H9 (cell line): ENCODE measurements around the gene BMP7. TPM values are rescaled to one million over a fixed set of nuclear protein-coding genes. Genes with fewer than 3 reads are reported as not detected.

Experiments used
- DNase-seq: peaks from one replicate; pipeline ENCODE4 v3.0.0-alpha.2; 2017
- H2AFZ ChIP-seq: one replicate; pipeline ENCODE4 v1.6.1; 2013; ENCODE audit warnings: mild to moderate bottlenecking, low read length, control low read depth, moderate library complexity
- H2AK5ac ChIP-seq: 2 replicates; pipeline ENCODE4 v1.6.1; 2013; ENCODE audit warnings: low read length, control low read depth, mixed read lengths; ENCODE audit not compliant: insufficient read length
- H2BK120ac ChIP-seq: one replicate; pipeline ENCODE4 v1.6.1; 2013; ENCODE audit warnings: low read depth, mild to moderate bottlenecking, low read length, control low read depth, inconsistent platforms; ENCODE audit not compliant: poor library complexity, severe bottlenecking
- H2BK12ac ChIP-seq: 2 replicates; pipeline ENCODE4 v1.6.1; 2013; ENCODE audit warnings: low read length, control low read depth, mixed read lengths, low read depth; ENCODE audit not compliant: insufficient read length
- H2BK15ac ChIP-seq: 2 replicates; pipeline ENCODE4 v1.6.1; 2013; ENCODE audit warnings: low read depth, low read length, control low read depth
- H2BK20ac ChIP-seq: one replicate; pipeline ENCODE4 v1.6.1; 2013; ENCODE audit warnings: low read depth, mild to moderate bottlenecking, low read length, control low read depth, inconsistent platforms; ENCODE audit not compliant: poor library complexity, severe bottlenecking
- H2BK5ac ChIP-seq: 2 replicates; pipeline ENCODE4 v1.6.1; 2013; ENCODE audit warnings: low read length, control low read depth, mixed read lengths; ENCODE audit not compliant: insufficient read length
- H3K14ac ChIP-seq: 2 replicates; pipeline ENCODE4 v1.6.1; 2013; ENCODE audit warnings: low read length, control low read depth; ENCODE audit not compliant: insufficient read depth
- H3K18ac ChIP-seq: 2 replicates; pipeline ENCODE4 v1.6.1; 2013; ENCODE audit warnings: low read depth, mild to moderate bottlenecking, mixed read lengths, low read length, control low read depth; ENCODE audit not compliant: insufficient read length
- H3K23ac ChIP-seq: 2 replicates; pipeline ENCODE4 v1.6.1; 2013; ENCODE audit warnings: low read length, control low read depth, mixed read lengths, low read depth; ENCODE audit not compliant: insufficient read length
- H3K23me2 ChIP-seq: 2 replicates; pipeline ENCODE4 v1.6.1; 2013; ENCODE audit warnings: low read depth, mild to moderate bottlenecking, mixed read lengths, low read length, control low read depth; ENCODE audit not compliant: insufficient read length, poor library complexity, severe bottlenecking
- H3K27ac ChIP-seq: 2 replicates; pipeline ENCODE4 v1.5.1; 2013; ENCODE audit warnings: low read length, control low read depth, mixed read lengths, low read depth; ENCODE audit not compliant: insufficient read length
- H3K27me3 ChIP-seq: 2 replicates; pipeline ENCODE4 v1.6.1; 2013; ENCODE audit warnings: low read length, control low read depth, inconsistent platforms; ENCODE audit not compliant: insufficient read depth
- H3K4ac ChIP-seq: 2 replicates; pipeline ENCODE4 v1.6.1; 2013; ENCODE audit warnings: low read depth, mild to moderate bottlenecking, control low read depth, inconsistent platforms, low read length, moderate library complexity
- H3K4me1 ChIP-seq: 2 replicates; pipeline ENCODE4 v1.6.1; 2013; ENCODE audit warnings: low read length, control low read depth, inconsistent platforms; ENCODE audit not compliant: insufficient read depth
- H3K4me2 ChIP-seq: 2 replicates; pipeline ENCODE4 v1.6.1; 2013; ENCODE audit warnings: low read length, control low read depth, mixed read lengths; ENCODE audit not compliant: insufficient read length, insufficient read depth
- H3K56ac ChIP-seq: 2 replicates; pipeline ENCODE4 v1.6.1; 2013; ENCODE audit warnings: low read depth, mild to moderate bottlenecking, mixed read lengths, low read length, control low read depth; ENCODE audit not compliant: insufficient read length
- H3K79me1 ChIP-seq: 2 replicates; pipeline ENCODE4 v1.6.1; 2013; ENCODE audit warnings: low read depth, mild to moderate bottlenecking, moderate library complexity, low read length, control low read depth, inconsistent platforms; ENCODE audit not compliant: insufficient read depth, poor library complexity, severe bottlenecking
- H3K79me2 ChIP-seq: 2 replicates; pipeline ENCODE4 v1.6.1; 2013; ENCODE audit warnings: low read length, control low read depth, inconsistent platforms; ENCODE audit not compliant: insufficient read depth
- H3K9ac ChIP-seq: 2 replicates; pipeline ENCODE4 v1.6.1; 2013; ENCODE audit warnings: low read length, control low read depth, mixed read lengths; ENCODE audit not compliant: insufficient read length; ENCODE audit errors: extremely low read depth
- H3K9me3 ChIP-seq: one replicate; pipeline ENCODE4 v1.6.1; 2013; ENCODE audit warnings: low read depth, low read length, inconsistent platforms; ENCODE audit not compliant: control insufficient read depth
- H3T11ph ChIP-seq: one replicate; pipeline ENCODE4 v1.6.1; 2013; ENCODE audit warnings: mild to moderate bottlenecking, low read length, control low read depth, inconsistent platforms
- H4K20me1 ChIP-seq: one replicate; pipeline ENCODE4 v1.6.1; 2013; ENCODE audit not compliant: control insufficient read depth, insufficient read length, insufficient read depth
- H4K5ac ChIP-seq: 2 replicates; pipeline ENCODE4 v1.6.1; 2013; ENCODE audit warnings: low read depth, mild to moderate bottlenecking, mixed read lengths, low read length, control low read depth; ENCODE audit not compliant: insufficient read length
- H4K8ac ChIP-seq: replicated peaks from 2 replicates; pipeline ENCODE4 v1.6.1; 2013; ENCODE audit warnings: low read length, control low read depth, mixed read lengths, low read depth; ENCODE audit not compliant: insufficient read length
- H4K91ac ChIP-seq: 2 replicates; pipeline ENCODE4 v1.6.1; 2013; ENCODE audit warnings: low read depth, mild to moderate bottlenecking, moderate library complexity, mixed read lengths, low read length, control low read depth; ENCODE audit not compliant: insufficient read length
- H3K27ac Mint-ChIP-seq, 3 experiments: 2 replicates in 2 of 3; 3 replicates in 1 of 3; pipeline ENCODE4 v1.8.0; 2020 to 2021; ENCODE audit warnings: mixed read lengths in 3 of 3, mild to moderate bottlenecking in 1 of 3, moderate library complexity in 1 of 3
- H3K27me3 Mint-ChIP-seq: 2 replicates; pipeline ENCODE4 v1.8.0; 2021; ENCODE audit warnings: low read depth, mild to moderate bottlenecking, moderate library complexity, mixed read lengths
- H3K36me3 Mint-ChIP-seq, 3 experiments: 2 replicates in 2 of 3; 3 replicates in 1 of 3; pipeline ENCODE4 v1.8.0; 2020 to 2021; ENCODE audit warnings: low read depth in 3 of 3, mixed read lengths in 3 of 3; ENCODE audit not compliant: insufficient read depth in 1 of 3
- H3K4me1 Mint-ChIP-seq, 2 experiments: 2 replicates each; pipeline ENCODE4 v1.8.0; 2020; ENCODE audit warnings: mixed read lengths in 2 of 2
- H3K4me3 Mint-ChIP-seq, 2 experiments: 2 replicates in 1 of 2; 3 replicates in 1 of 2; pipeline ENCODE4 v1.8.0; 2020 to 2021; ENCODE audit warnings: mild to moderate bottlenecking in 2 of 2, mixed read lengths in 2 of 2, moderate library complexity in 1 of 2
- H3K9me3 Mint-ChIP-seq, 2 experiments: 2 replicates in 1 of 2; 3 replicates in 1 of 2; pipeline ENCODE4 v1.8.0; 2020; ENCODE audit warnings: mild to moderate bottlenecking in 2 of 2, mixed read lengths in 2 of 2, moderate library complexity in 1 of 2
- WGBS: extraction: QIAGEN DNeasy Blood & Tissue Kit; methylation state at CpG from one replicate; pipeline ENCODE4 v1.1.7; 2013; ENCODE audit warnings: missing lambda C conversion rate, low lambda C conversion rate, mixed read lengths; ENCODE audit not compliant: insufficient read length; ENCODE audit errors: extremely low coverage; 5-methylcytosine and 5-hydroxymethylcytosine counted together
- total RNA-seq: library from RNA; stranded (reverse); gene quantifications from 2 replicates; pipeline ENCODE4 v1.2.1, GENCODE V29; 2021
- TF ChIP-seq, protein P1 (sequence below): fragments of 200-600 bp; sonication (generic); conservative IDR thresholded peaks from 3 replicates; pipeline ENCODE4 v1.8.0; 2021; ENCODE audit warnings: antibody characterized with exemption, mild to moderate bottlenecking

BMP7 gene
- total RNA-seq, 1 experiment from 2014 or later, result 17.7 TPM

DNA sequence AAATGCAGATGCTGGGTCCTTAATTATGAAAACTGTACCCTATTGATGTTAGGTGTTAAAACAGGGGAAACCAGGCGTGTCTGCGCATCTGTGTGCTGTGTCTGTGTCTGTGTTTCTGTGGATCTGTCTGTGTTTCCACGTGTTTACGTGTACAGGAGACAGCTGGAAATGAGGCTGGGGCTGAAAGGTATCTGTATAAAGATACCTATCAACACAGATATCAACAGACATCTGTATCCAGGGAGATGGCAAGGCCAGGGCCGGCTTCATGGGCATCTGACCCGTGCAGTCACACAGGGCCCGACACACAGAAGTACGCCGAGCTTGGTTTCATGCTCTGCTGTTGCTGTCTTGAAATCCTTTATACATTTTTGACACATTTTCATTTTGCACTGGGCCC lies 48.6 kb downstream of the BMP7 start:
- no peak overlapping the region for H3K27ac Mint-ChIP-seq
- H2BK120ac ChIP-seq, result no peak overlapping the region
- H3K9me3 ChIP-seq, result no peaks in the 10 kb centered on the region
- WGBS, result no CpG with 5 or more reads among the region's 9 CpGs
- H3K27ac ChIP-seq, result no peak overlapping the region
- no peak overlapping the region for H3K4me3 Mint-ChIP-seq
- no peak for DNase-seq
- H2AK5ac ChIP-seq, result no peak overlapping the region
- no peaks in the 10 kb centered on the region for H3K23me2 ChIP-seq
- H3K23ac ChIP-seq, result no peak overlapping the region
- no peak overlapping the region for H3K14ac ChIP-seq
- TF ChIP-seq, protein P1, sequence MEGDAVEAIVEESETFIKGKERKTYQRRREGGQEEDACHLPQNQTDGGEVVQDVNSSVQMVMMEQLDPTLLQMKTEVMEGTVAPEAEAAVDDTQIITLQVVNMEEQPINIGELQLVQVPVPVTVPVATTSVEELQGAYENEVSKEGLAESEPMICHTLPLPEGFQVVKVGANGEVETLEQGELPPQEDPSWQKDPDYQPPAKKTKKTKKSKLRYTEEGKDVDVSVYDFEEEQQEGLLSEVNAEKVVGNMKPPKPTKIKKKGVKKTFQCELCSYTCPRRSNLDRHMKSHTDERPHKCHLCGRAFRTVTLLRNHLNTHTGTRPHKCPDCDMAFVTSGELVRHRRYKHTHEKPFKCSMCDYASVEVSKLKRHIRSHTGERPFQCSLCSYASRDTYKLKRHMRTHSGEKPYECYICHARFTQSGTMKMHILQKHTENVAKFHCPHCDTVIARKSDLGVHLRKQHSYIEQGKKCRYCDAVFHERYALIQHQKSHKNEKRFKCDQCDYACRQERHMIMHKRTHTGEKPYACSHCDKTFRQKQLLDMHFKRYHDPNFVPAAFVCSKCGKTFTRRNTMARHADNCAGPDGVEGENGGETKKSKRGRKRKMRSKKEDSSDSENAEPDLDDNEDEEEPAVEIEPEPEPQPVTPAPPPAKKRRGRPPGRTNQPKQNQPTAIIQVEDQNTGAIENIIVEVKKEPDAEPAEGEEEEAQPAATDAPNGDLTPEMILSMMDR, result no peak
- no peaks in the 10 kb centered on the region for H3K4me1 ChIP-seq
- H3K79me2 ChIP-seq, result no peaks in the 10 kb centered on the region
- no peaks in the 10 kb centered on the region for H4K20me1 ChIP-seq
- H3K9ac ChIP-seq, result no peak overlapping the region
- no peak overlapping the region for H4K91ac ChIP-seq
- no peaks in the 10 kb centered on the region for H3K27me3 ChIP-seq
- H2BK15ac ChIP-seq, result no peak overlapping the region
- H2BK20ac ChIP-seq, result no peak overlapping the region
- no peak overlapping the region for H3K4me2 ChIP-seq
- H4K5ac ChIP-seq, result no peak overlapping the region
- H3K4me1 Mint-ChIP-seq, result peaks cover 4 to 17% of the 10 kb centered on the region in 2 experiments
- peaks cover 0 to 4% (median 0%) of the 10 kb centered on the region in 3 experiments; a peak in 1 of 7 replicates for H3K36me3 Mint-ChIP-seq
- no peak overlapping the region for H3K18ac ChIP-seq
- no peak overlapping the region for H2AFZ ChIP-seq
- peaks cover 16% of the 10 kb centered on the region for H3K27me3 Mint-ChIP-seq
- H2BK5ac ChIP-seq, result no peak overlapping the region
- H3K4ac ChIP-seq, result no peak overlapping the region
- no peaks in the 10 kb centered on the region for H3K9me3 Mint-ChIP-seq
- H3K56ac ChIP-seq, result no peak overlapping the region
- H2BK12ac ChIP-seq, result no peak overlapping the region
- no peaks in the 10 kb centered on the region for H3K79me1 ChIP-seq
- no peak overlapping the region for H4K8ac ChIP-seq
- no peak overlapping the region for H3T11ph ChIP-seq
